ENCODE data around the gene PDCD6IP.

DNA sequence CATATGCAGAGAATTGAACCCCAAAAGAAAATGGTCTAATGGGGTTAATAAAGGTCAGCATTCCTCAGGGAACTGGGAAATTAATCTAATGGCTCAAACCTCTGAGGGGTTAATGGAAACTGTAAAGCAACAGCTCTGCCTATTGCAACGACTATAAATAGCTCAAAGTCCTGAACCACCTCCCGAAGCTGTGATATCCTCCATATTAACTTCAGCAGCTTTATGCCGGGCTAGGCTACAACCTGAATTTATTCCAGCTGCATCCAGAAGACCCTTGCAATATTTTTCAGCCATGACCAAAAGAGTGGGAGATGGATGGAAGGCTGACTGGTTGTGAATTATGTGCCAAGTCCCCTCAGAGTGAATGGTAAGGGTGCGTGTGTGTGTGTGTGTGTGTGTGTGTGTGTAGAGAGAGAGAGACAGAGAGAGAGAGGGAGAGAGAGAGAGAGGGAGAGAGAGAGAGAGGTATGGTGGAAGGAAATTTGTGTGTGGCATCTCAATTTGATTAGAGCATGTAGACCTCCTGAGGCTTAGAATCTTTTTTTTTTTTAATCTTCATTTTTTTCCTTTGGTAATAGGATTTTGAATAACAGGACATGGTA, 109.9 kb downstream of the PDCD6IP start:
- TF ChIP-seq YY1 (IDR thresholded peaks at IDR 0.05; ENCODE audit: insufficient read depth, insufficient read length), result no peak
- TF ChIP-seq ZNF274 (IDR thresholded peaks at IDR 0.05; ENCODE audit: low read depth, low read length), result no peak
- TF ChIP-seq SUZ12 (IDR thresholded peaks at IDR 0.05; ENCODE audit: extremely low read depth, insufficient read depth, insufficient read length), result no peak

Data from NT2/D1 (cell line).